ENCODE data around the gene DNAAF5.
"Not testable (repeated sequence)": the region's sequence is repeated elsewhere in the genome, so short reads cannot be mapped to it uniquely, and the experiment has no call there.

DNAAF5 gene

GRCh38 chr7:730501-731439 is 4.3 kb downstream of the DNAAF5 start:
- no peak for DNase-seq (ENCODE audit: low read depth)

GRCh38 chr7:731440-732085 is 5.1 kb downstream of the DNAAF5 start:
- DNase-seq (ENCODE audit: low read depth), result no peak

GRCh38 chr7:732094-732541 is 5.6 kb downstream of the DNAAF5 start:
- DNase-seq (ENCODE audit: low read depth), result no peak

GRCh38 chr7:732556-732955 is 6.1 kb downstream of the DNAAF5 start:
- no peak for DNase-seq (ENCODE audit: low read depth)

GRCh38 chr7:734214-734613 is 7.7 kb downstream of the DNAAF5 start:
- no peak for DNase-seq (ENCODE audit: low read depth)

GRCh38 chr7:734808-735207 is 8.3 kb downstream of the DNAAF5 start:
- no peak for DNase-seq (ENCODE audit: low read depth)

GRCh38 chr7:738241-738640 is 11.7 kb downstream of the DNAAF5 start:
- no peak for DNase-seq (ENCODE audit: low read depth)

GRCh38 chr7:738723-739454 is 12.4 kb downstream of the DNAAF5 start:
- no peak for DNase-seq (ENCODE audit: low read depth)

GRCh38 chr7:739455-739982 is 13.0 kb downstream of the DNAAF5 start:
- DNase-seq (ENCODE audit: low read depth), result no peak

GRCh38 chr7:739983-740942 is 13.8 kb downstream of the DNAAF5 start:
- DNase-seq (ENCODE audit: low read depth), result no peak

GRCh38 chr7:741191-741671 is 14.7 kb downstream of the DNAAF5 start:
- no peak for DNase-seq (ENCODE audit: low read depth)

GRCh38 chr7:741850-742249 is 15.4 kb downstream of the DNAAF5 start:
- no peak for DNase-seq (ENCODE audit: low read depth)

GRCh38 chr7:742791-743190 is 16.3 kb downstream of the DNAAF5 start:
- no peak for DNase-seq (ENCODE audit: low read depth)

GRCh38 chr7:743341-744127 is 17.0 kb downstream of the DNAAF5 start:
- not testable (repeated sequence) for DNase-seq (ENCODE audit: low read depth)

- not testable (repeated sequence) for DNase-seq (ENCODE audit: low read depth)
These were observed 17.6 kb downstream of the DNAAF5 start for GRCh38 chr7:744128-744520.

- DNase-seq (ENCODE audit: low read depth), result no peak
These were observed 18.4 kb downstream of the DNAAF5 start for GRCh38 chr7:744854-745430.

- no peak for DNase-seq (ENCODE audit: low read depth)
These were observed 19.1 kb downstream of the DNAAF5 start for GRCh38 chr7:745431-746154.

GRCh38 chr7:746155-747061 is 19.9 kb downstream of the DNAAF5 start:
- no peak for DNase-seq (ENCODE audit: low read depth)
